HT1080 (cell line): ENCODE results near the gene MEGF6. TPM values are rescaled to one million over a fixed set of nuclear protein-coding genes. Genes with fewer than 3 reads are reported as not detected.
"Not testable (repeated sequence)": the region's sequence is repeated elsewhere in the genome, so short reads cannot be mapped to it uniquely, and the experiment has no call there.

Source experiments
- DNase-seq: peaks from one replicate; pipeline ENCODE4 v3.0.0-alpha.2; 2015; ENCODE audit warnings: low read depth
- total RNA-seq: library from RNA; depleted of rRNA; stranded (reverse); fragments of >200 nt; shearing (Covaris generic); gene quantifications from 2 replicates; pipeline ENCODE4 v1.2.3, GENCODE V29; 2014

MEGF6 gene
- total RNA-seq, 1 experiment from 2014 or later: 0.92 TPM

- DNase-seq: not testable (repeated sequence)
These were observed 35.8 kb downstream of the MEGF6 start for GRCh38 chr1:3575515-3575914.

- DNase-seq: no peak
These were observed 37.8 kb downstream of the MEGF6 start for GRCh38 chr1:3573500-3573899.

- DNase-seq: not testable (repeated sequence)
These were observed 38.7 kb downstream of the MEGF6 start for GRCh38 chr1:3572638-3573037.

GRCh38 chr1:3571263-3571662 is 40.0 kb downstream of the MEGF6 start:
- no peak for DNase-seq

GRCh38 chr1:3570066-3570986 is 41.0 kb downstream of the MEGF6 start:
- DNase-seq: no peak

- DNase-seq: no peak
These were observed 41.9 kb downstream of the MEGF6 start for GRCh38 chr1:3569436-3569835.

- no peak for DNase-seq
These were observed 42.4 kb downstream of the MEGF6 start for GRCh38 chr1:3568815-3569435.

- no peak for DNase-seq
These were observed 44.1 kb downstream of the MEGF6 start for GRCh38 chr1:3566951-3567804.

GRCh38 chr1:3566003-3566885 is 45.1 kb downstream of the MEGF6 start:
- no peak for DNase-seq

- no peak for DNase-seq
These were observed 46.1 kb downstream of the MEGF6 start for GRCh38 chr1:3564921-3565831.

GRCh38 chr1:3563610-3564009 is 47.7 kb downstream of the MEGF6 start:
- no peak for DNase-seq

- DNase-seq: no peak
These were observed 48.2 kb downstream of the MEGF6 start for GRCh38 chr1:3563125-3563524.

- no peak for DNase-seq
These were observed 48.6 kb downstream of the MEGF6 start for GRCh38 chr1:3562712-3563111.

GRCh38 chr1:3561702-3562101 is 49.6 kb downstream of the MEGF6 start:
- DNase-seq: no peak

- no peak for DNase-seq
These were observed 50.3 kb downstream of the MEGF6 start for GRCh38 chr1:3560981-3561380.

GRCh38 chr1:3560251-3560871 is 50.9 kb downstream of the MEGF6 start:
- no peak for DNase-seq

- DNase-seq: no peak
These were observed 53.1 kb downstream of the MEGF6 start for GRCh38 chr1:3558036-3558726.

GRCh38 chr1:3557366-3557765 is 53.9 kb downstream of the MEGF6 start:
- DNase-seq: no peak

- no peak for DNase-seq
These were observed 55.0 kb downstream of the MEGF6 start for GRCh38 chr1:3556336-3556735.
